Astrocyte (in vitro differentiated cells and primary cell): ENCODE data around the gene IPO4.

Experiments
- EZH2 ChIP-seq: IDR thresholded peaks from 2 replicates; pipeline ENCODE4 v1.6.1; 2012; ENCODE audit warnings: mild to moderate bottlenecking, low read length, inconsistent platforms; ENCODE audit not compliant: insufficient read depth
- TF ChIP-seq, protein P1 (sequence below): IDR thresholded peaks from 2 replicates; pipeline ENCODE4 v1.5.1; 2011; ENCODE audit warnings: low read depth, mild to moderate bottlenecking, inconsistent platforms, low read length, moderate library complexity; ENCODE audit not compliant: insufficient read depth

DNA sequence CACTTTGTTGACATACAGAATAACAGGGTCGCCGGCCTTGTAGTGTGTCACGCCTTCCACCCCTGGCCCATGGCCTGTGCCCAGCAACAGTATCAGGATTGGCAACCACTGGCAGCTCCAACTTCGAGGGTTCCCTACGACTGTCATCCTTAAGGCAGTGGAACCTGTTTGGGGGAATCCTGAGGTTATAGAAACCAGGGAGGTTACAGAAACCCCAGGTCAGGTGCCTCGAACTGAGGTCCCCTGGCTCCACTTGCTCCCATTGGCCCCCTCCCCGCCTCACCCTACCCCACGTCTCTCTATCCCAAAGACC is 6.2 kb upstream of the IPO4 start:
- TF ChIP-seq, protein P1, sequence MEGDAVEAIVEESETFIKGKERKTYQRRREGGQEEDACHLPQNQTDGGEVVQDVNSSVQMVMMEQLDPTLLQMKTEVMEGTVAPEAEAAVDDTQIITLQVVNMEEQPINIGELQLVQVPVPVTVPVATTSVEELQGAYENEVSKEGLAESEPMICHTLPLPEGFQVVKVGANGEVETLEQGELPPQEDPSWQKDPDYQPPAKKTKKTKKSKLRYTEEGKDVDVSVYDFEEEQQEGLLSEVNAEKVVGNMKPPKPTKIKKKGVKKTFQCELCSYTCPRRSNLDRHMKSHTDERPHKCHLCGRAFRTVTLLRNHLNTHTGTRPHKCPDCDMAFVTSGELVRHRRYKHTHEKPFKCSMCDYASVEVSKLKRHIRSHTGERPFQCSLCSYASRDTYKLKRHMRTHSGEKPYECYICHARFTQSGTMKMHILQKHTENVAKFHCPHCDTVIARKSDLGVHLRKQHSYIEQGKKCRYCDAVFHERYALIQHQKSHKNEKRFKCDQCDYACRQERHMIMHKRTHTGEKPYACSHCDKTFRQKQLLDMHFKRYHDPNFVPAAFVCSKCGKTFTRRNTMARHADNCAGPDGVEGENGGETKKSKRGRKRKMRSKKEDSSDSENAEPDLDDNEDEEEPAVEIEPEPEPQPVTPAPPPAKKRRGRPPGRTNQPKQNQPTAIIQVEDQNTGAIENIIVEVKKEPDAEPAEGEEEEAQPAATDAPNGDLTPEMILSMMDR, result no peak
- no peak for TF ChIP-seq EZH2
